Occipital lobe (tissue), 2 donors: Measurements from ENCODE around the gene SLC47A2. TPM values are rescaled to one million over a fixed set of nuclear protein-coding genes. Genes with fewer than 3 reads are reported as not detected.
"Not testable (repeated sequence)": the region's sequence is repeated elsewhere in the genome, so short reads cannot be mapped to it uniquely, and the experiment has no call there.

Experiments used
- DNase-seq: peaks from one replicate; lab custom pipeline; 2025; lab: John Stamatoyannopoulos, UW
- total RNA-seq: library from RNA; depleted of rRNA; stranded (reverse); fragments of >200 nt; gene quantifications from one replicate; pipeline ENCODE4 v1.2.3, GENCODE V29; 2014

Gene SLC47A2, protein sequence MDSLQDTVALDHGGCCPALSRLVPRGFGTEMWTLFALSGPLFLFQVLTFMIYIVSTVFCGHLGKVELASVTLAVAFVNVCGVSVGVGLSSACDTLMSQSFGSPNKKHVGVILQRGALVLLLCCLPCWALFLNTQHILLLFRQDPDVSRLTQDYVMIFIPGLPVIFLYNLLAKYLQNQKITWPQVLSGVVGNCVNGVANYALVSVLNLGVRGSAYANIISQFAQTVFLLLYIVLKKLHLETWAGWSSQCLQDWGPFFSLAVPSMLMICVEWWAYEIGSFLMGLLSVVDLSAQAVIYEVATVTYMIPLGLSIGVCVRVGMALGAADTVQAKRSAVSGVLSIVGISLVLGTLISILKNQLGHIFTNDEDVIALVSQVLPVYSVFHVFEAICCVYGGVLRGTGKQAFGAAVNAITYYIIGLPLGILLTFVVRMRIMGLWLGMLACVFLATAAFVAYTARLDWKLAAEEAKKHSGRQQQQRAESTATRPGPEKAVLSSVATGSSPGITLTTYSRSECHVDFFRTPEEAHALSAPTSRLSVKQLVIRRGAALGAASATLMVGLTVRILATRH
- 1.9 TPM for total RNA-seq

DNA sequence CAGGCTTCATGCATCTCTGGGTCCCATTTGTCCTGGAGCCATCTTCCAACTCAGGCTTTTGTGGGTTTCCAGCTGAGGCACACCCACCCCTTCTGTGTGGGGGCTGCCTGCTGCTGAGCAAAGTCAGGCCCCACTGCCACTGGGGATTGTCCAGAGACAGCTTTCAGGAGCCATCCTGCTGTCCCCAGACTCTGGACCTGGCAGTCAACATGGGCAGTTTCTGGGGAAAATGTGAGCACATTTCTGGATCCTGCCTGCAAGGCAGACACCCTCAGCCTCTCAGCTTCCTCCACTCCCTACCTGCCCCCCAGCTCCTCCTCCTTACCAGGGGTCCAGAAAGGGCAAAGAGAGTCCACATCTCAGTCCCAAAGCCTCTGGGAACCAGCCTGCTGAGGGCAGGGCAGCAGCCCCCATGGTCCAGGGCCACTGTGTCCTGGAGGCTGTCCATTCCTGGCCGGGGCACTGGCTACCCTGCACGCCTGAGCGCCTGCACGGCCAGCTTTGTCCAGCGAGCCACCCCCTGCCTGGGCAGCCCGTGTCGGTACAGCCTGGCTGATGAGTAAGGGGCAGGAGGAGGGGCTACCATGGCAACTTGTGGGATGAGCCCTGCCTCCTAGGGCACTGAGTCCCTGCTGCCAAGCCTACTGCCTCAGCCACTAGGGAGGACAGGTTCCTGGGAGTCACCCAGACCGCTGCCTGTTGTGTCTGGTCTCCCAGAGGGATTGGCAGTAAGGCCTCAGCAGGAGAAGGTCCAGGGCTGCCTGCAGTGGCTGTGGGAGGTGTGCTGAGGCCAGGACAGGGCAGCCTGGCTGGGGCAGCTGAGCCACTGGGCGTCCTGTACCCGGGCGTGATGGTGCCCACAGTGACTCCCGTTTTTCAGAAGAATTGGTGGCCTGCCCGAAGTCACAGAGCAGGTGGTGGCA is at the start of gene SLC47A2:
TSS of gene SLC47A2 (minus strand) at position 477 of the 923 bp plus-strand sequence. CDS start at position 448, 29 bp downstream.
- DNase-seq: no peak

DNA sequence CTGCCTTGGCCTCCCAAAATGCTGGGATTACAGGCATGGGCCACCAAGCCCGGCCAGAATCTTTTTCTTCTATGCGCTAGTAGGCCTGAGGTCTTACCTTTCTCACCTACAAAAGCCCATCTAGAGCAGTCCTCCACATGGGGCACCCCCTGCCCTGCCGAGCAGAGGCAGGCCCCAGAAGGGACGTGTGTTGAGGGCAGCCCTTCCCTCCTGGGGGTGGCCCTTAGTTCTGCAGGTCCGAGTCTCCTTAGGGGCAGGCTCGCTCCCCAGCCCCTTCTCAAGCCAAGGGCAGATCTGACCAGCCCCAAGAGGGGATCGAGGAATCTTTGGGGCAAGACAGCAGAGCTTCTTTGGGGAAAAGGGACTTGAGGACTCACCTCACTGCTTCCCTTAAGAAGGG is 49.6 kb upstream of the SLC47A2 start:
- no peak for DNase-seq

DNA sequence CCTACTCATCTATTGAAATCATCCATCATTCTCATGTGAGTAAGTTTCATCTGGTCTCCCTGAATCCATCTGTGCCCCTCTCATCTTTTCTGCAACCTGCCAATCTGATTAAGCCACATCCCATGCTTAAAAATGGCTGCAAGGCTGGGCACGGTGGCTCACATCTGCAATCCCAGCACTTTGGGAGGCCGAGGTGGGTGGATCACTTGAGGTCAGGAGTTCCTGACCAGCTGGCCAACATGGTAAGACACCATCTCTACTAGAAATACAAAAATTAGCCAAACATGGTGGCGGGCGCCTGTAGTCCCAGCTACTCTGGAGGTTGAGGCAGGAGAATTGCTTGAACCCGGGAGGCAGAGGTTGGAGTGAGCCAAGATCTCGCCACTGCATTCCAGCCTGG is 47.6 kb upstream of the SLC47A2 start:
- not testable (repeated sequence) for DNase-seq

DNA sequence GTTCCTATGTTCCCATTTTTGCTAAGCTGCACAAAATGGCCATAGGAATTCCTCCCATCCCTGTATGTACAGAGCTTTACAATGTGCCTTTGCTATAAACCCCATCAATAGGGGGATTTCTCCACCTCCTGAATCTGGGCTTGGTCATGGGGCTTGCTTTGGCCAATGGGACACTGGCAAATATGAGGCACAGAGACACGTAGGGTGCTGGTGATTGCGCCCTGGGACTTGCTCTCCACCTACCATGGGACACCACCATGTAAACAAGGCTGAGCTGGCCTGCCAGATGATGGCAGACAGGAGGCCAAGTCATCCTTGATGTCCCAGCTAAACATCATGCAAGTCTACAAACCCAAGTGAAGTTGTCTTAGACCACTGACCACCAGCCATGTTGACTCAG is 47.0 kb upstream of the SLC47A2 start:
- DNase-seq: no peak

DNA sequence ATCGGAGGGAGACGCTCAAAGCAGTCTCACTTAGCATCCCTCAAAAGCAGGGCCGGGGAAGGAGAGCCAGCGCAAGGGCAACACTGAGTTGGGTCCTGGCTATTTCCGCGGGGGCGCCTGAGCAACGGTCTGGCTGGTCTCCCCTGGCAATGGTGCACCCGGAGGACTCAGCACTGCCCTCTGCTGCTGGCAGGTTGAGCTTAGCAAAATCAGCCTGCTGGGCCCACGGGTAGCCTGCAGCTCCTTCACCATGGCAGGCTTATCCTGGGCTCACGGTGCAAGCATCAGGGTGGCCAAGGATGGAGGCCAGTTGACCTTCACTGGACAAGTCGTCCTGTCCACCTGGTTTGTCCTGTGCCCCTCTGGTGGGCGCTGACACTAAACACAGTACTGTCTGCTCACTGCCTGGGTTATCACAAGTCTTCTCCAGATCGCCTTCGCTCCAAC is 46.2 kb upstream of the SLC47A2 start:
- DNase-seq: peak; percentile 41

DNA sequence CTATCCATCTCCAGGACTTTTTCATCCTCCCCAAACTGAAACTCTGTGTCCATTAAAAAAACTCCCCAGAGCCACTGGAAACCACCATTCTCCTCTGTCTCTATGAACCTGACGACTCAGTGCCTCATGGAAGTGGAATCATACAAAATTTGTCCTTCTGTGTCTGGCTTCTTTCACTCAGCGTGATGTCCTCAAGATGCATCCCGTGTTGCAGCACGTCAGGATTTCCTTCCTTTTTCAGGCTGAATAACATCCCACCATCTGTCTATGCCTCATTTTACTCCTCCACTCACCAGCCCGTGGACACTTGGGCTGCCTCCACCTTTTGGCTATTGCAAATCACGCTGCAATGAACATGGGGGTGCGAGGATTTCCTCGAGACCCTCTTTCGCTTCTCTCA is 44.4 kb upstream of the SLC47A2 start:
- no peak for DNase-seq

DNA sequence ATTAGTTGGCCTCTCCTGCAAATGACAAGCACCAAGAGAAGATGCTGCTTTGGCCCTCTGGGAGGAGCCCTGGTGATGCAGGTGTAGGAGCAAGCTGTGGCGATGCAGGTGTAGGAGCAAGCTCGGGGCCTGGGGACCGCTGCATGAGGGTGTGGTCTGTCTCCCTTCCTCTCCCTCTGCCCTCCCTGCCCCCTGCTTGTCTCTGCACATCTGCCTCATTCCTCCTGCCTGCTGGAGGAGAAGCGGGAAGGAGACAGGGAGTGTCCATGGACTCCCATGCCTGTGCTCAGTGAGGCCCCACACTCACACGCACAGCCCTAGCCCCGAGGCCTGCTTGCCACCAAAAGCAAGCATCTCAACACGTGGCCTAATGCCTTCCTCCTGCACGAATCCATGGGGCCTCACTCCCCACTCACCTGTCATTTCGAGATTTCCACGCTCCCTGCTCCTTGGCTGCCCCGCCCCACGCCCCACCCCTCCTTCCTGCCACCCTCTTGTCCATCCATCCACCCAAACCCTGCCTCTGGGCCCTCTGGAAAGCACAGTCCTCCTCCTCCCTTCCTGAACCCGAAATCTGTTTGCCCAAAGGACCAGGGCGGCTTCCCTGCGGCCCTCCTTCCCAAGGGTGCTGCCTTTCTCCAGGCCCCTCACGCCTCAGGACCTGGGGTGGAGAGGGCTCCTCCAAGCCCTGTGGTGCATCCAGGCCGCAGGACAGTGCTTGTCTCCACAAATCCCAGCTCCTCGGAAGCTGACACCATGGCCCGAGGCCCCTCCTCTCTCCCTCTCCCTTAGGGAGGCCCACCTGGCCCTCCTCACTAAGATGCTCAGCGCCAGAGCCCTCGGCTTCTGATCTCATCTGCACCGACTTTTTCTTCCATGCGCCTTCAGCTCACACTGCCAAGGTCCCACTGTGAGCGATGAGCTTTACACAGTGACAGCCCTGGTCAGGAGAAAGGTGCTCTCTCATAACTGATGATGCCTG is 43.5 kb upstream of the SLC47A2 start:
- no peak for DNase-seq

DNA sequence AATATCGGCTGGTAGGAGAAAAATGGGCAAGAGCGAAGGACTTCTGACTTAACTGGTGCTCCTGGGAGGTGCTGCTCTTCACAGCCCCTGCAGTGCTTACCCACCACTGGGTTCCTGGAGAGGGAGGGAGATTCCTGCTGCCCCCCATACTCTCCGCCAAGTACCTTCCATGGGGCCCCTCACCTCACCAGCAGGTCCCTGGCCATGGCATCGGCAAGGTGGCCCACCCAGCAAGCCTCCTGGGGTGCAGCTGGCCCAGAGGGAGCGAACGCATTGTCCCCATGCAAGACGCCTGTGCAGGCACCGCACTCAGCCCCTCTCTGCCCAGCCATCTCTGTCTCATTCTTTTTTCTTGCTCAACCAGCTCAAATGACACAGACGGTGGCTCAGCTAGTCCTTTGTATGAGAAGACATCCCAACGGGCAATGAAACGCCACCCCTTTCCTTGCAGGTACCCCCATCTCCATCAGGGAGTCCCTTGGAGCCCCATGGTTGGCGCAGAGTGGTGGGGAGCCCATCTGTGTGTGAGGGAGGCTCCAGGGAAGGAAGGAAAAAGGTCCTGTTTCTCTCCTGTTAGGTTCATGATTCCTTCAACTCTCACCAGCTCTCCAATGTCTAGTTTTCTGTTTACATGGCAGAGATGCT is 41.3 kb upstream of the SLC47A2 start:
- no peak for DNase-seq

DNA sequence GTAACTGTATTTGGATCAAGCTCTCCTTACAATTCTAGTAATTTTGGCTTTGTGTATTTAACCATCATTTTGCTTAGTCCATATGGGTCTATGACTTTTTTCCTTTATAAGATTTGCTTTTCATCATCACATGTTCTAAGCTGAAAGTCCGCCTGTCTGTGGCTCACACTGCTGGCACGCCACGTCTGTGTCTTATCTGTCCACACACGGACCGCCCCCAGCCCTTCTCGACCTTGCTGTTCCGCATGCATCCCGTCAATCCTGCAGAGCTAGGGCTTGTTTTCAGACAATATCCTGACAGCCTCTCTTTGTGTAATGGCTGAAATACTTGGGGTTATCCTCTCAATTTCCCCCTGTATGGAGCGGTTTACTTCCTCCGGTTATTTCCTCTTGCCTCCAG is 40.2 kb upstream of the SLC47A2 start:
- no peak for DNase-seq

DNA sequence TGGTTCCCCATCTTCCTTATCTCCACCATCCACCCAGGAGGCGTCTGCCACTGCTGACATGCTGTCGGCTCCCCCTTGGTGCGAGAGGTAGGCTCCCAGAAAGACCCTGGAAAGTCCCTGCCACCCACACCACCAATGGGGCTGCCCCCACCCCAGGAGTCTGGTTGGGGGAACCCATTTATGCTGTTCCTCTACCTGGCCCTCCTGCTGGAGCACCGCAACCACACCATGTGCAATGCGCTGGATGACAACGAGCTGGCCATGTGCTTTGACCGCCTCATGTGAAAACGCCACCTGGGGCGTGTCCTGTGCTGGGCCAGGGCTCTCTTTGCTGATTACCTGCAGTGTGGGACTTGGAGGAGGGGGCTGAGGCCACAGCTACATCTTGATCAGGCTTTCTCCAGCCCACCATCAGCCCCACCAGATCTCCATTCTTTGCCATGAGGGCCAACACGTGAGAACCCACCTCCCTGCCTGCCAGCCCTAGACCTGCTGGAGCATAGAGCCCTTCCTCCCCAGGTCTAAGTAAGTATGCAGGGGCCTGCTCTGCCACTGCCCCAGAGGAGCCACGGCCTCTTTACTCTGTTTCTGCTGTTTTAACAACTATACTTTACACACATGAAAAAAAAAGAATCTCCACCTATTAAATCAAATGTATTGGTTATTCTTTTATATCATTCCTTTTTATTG is 39.6 kb upstream of the SLC47A2 start:
- no peak for DNase-seq

DNA sequence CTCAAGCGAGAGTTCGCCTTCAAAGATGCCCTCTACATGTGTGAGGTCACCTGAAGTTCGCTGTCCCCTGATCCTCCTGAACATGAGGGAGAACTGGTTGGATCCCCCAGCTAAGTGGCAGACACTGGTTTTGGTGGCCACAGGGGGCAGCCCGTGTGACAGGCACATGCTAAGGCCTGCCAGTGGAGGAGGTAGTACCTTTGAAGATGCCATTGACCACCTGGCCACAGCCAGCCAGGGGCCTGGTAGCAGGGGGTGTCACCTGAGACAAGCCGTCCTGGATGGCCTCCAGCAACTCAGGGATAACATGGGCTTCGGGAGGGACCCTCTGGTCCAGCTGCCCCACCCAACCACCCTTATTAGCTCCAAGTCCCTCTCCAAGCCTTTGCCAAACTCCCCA is 39.0 kb upstream of the SLC47A2 start:
- DNase-seq: no peak

DNA sequence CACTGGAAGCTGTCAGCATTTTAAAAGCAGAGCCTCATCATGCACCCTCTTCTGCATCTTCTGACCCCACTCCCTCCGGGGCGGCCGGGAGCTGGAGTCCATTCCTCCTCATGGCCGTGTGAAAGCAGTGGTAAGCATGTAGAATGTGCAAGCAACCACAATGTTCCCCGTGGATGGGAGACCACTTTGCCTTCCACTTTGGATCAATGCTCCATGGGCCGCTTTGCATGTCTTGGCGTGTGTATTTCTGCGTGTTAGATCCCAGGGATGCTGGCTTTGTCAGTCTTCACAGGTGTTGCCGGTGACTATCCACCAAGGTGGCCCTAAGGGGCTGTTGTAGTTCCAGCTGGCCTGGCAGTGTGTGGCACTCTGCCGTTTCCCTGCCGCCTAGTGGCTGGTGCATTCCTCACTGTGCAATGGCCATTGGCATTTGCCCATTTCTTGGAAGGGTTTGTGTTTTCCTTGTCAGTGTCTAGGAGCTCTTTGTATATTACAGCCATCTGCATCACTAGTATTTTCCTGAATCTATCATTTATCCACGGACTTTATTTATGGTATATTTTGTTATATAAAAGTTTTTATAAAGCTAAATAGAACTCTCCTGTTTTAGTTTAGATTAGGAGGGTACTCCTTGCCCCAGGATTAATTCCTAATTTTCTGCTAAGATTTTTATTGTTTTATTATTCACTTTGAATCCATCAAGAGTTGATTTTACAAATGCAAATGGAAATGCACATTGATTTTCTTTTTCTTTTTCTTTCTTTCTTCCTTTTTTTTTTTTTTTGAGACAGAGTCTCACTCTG is 37.5 kb upstream of the SLC47A2 start:
- DNase-seq: peak; percentile 17

DNA sequence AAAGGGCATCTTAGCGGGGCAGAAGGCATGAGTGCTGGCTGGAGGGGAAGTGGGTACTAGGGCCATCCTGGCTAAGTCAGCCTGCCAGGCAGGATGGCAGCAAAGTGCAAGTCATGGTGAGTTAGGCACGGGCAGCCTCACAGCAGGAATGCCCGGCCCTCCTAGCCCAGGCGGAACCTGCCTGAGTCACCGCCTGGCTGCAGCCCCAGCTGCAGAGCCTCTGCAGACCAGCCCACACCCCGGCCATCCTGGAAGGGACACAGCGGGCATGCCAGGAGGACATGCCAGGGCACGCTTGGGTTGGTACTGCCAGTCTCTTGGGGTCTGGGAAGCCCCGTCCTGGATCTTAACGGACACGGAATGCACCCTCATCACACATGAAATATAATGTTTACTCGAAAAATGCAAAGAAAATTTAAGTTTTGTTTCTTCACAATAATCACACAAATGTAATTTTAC is 36.7 kb upstream of the SLC47A2 start:
- DNase-seq: peak; percentile 69

DNA sequence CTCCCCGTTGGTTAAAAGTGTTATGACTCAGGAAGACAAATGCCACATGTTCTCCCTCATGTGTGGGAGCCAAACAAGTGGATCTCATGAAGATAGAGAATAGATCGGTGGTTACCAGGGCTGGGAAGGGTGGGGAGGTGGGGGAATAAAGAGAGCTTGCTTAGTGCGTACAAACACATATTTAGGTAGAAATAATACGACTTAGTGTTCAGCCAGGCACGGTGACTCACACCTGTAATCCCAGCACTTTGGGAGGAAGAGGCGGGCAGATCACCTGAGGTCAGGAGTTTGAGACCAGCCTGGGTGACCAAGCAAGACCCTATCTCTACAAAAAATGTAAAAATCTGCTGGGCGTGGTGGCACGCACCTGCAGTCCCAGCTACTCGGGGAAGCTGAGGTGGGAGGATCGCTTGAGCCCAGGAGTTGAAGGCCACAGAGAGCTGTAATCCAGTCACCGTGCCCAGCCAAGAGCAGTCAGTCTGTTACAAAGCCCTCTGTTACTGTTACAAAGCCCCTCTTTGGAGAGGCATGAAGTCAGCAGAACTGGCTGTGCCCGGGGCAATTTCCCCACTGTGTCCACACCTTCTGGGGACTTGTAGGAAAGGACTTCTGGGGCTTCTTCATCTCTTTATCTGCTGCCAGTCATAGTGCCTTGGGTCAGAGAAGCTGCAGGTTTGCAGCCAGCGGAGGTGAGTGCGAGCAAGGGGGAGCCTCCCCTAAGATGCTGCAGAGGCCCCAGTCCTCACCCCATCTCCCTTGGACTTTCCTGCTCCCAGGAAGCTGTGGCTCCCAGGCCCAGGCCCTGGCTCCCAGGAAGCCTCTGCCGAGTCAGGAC is 36.0 kb upstream of the SLC47A2 start:
- DNase-seq: no peak

DNA sequence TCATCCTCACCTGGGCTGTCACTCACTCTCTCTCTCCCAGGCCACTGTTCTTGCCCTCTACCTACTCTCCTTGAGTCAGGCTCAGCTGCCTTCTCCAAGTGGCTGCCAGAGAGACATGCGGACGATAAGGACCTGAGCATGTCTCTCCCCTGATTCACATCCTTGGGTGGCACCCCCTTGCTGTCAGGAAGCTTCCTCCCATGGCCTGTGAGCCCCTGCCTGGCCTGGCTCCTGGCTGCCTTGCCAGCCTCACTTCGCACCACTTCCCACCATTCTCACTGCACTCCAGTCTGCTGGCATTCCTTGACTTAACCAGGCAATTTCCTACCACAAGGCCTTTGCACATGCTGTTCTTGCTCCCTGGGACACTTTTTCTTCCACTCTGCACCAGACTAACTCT is 34.5 kb upstream of the SLC47A2 start:
- no peak for DNase-seq

DNA sequence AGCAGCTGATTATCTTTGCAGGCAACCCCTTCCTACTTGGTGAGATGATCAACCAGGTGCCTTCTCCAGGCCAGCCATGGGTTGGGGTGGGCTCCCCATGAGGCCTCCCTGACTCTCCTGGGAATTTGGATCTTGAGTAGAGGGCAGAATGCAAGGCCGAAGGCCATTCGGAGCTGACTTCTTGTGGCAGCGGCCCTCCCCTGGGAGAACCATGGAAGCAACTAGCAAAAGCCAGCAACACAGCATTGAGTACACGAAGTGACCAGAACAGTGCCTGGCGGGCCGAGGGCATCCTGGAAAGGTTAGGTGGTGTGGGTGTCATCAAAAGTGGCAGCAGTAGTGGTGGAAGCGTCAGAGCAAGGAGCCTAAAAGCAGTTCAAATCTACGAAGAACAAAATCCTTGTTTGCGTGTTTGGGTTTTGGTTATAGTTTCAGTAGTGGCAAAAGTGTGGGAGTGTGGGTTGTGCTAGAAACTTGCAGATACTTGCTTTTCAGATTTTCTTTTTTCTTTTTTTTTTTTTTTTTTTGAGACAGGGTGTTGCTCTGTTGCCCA is 33.7 kb upstream of the SLC47A2 start:
- no peak for DNase-seq

DNA sequence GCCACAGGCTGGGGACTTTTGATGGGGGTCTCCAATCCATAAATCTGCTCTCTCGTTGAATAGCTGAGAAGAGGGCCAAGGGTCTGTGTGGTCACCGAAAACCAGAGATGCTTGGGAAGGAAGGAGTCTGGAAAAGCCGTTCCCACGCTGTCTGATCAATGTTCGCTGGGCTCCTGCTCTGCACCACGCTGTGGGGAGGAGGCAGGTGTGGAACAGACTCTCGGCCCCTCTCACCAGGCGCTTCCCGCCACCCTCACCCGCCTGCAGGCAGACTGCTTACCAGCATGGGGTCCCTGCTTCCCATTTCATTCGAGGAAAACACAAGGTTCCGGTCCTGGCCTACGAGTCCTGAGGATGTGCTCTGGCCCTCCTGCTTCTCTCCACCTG is 32.4 kb upstream of the SLC47A2 start:
- no peak for DNase-seq
